ENCODE measurements around the gene IMPA2. TPM values are rescaled to one million over a fixed set of nuclear protein-coding genes. Genes with fewer than 3 reads are reported as not detected.
"Not testable (repeated sequence)": the region's sequence is repeated elsewhere in the genome, so short reads cannot be mapped to it uniquely, and the experiment has no call there.

IMPA2 gene
- total RNA-seq, 1 donor from 2014 or later, result 10.9 TPM

- no peak for TF ChIP-seq CTCF (IDR thresholded peaks at IDR 0.05)
- Mint-ChIP-seq H3K27me3 (ENCODE audit: low read depth) (peaks cover 2% of the 10 kb centered on the region), H3K9me3 (ENCODE audit: low read depth) (no peaks in the 10 kb centered on the region), H3K27ac (ENCODE audit: unreplicated experiment) (no peak overlapping the region), H3K4me3 (ENCODE audit: unreplicated experiment) (no peak overlapping the region), H3K36me3 (ENCODE audit: low read depth) (no peaks in the 10 kb centered on the region), H3K4me1 (ENCODE audit: low read depth) (no peaks in the 10 kb centered on the region)
- DNase-seq (ENCODE audit: low spot score), result no peak
Measured at GRCh38 chr18:12062974-12063373, 81.7 kb downstream of the IMPA2 start.

- H3K9me3 Mint-ChIP-seq (ENCODE audit: low read depth), result no peaks in the 10 kb centered on the region
- no peak for DNase-seq (ENCODE audit: low spot score)
- no peaks in the 10 kb centered on the region for H3K36me3 Mint-ChIP-seq (ENCODE audit: low read depth)
- no peak for TF ChIP-seq CTCF (IDR thresholded peaks at IDR 0.05)
- no peak overlapping the region for H3K27ac Mint-ChIP-seq (ENCODE audit: unreplicated experiment)
- H3K4me1 Mint-ChIP-seq (ENCODE audit: low read depth), result no peaks in the 10 kb centered on the region
- peaks cover 2% of the 10 kb centered on the region for H3K27me3 Mint-ChIP-seq (ENCODE audit: low read depth)
- no peak overlapping the region for H3K4me3 Mint-ChIP-seq (ENCODE audit: unreplicated experiment)
Measured at GRCh38 chr18:12064086-12064763, 82.9 kb downstream of the IMPA2 start.

GRCh38 chr18:12065397-12065796, 84.1 kb downstream of the IMPA2 start:
- peaks cover 2% of the 10 kb centered on the region for H3K27me3 Mint-ChIP-seq (ENCODE audit: low read depth)
- no peaks in the 10 kb centered on the region for H3K36me3 Mint-ChIP-seq (ENCODE audit: low read depth)
- no peak for TF ChIP-seq CTCF (IDR thresholded peaks at IDR 0.05)
- H3K4me3 Mint-ChIP-seq (ENCODE audit: unreplicated experiment), result no peak overlapping the region
- H3K4me1 Mint-ChIP-seq (ENCODE audit: low read depth), result no peaks in the 10 kb centered on the region
- no peak overlapping the region for H3K27ac Mint-ChIP-seq (ENCODE audit: unreplicated experiment)
- DNase-seq (ENCODE audit: low spot score), result no peak
- no peaks in the 10 kb centered on the region for H3K9me3 Mint-ChIP-seq (ENCODE audit: low read depth)

- H3K9me3 Mint-ChIP-seq (ENCODE audit: low read depth), result no peaks in the 10 kb centered on the region
- no peak for DNase-seq (ENCODE audit: low spot score)
- no peak overlapping the region for H3K4me3 Mint-ChIP-seq (ENCODE audit: unreplicated experiment)
- no peaks in the 10 kb centered on the region for H3K4me1 Mint-ChIP-seq (ENCODE audit: low read depth)
- H3K27ac Mint-ChIP-seq (ENCODE audit: unreplicated experiment), result no peak overlapping the region
- no peak for TF ChIP-seq CTCF (IDR thresholded peaks at IDR 0.05)
- H3K36me3 Mint-ChIP-seq (ENCODE audit: low read depth), result no peaks in the 10 kb centered on the region
- peaks cover 2% of the 10 kb centered on the region for H3K27me3 Mint-ChIP-seq (ENCODE audit: low read depth)
Measured at GRCh38 chr18:12066910-12067511, 85.7 kb downstream of the IMPA2 start.

- Mint-ChIP-seq H3K9me3 (ENCODE audit: low read depth) (no peaks in the 10 kb centered on the region), H3K36me3 (ENCODE audit: low read depth) (no peaks in the 10 kb centered on the region), H3K27ac (ENCODE audit: unreplicated experiment) (no peak overlapping the region), H3K27me3 (ENCODE audit: low read depth) (peaks cover 2% of the 10 kb centered on the region), H3K4me3 (ENCODE audit: unreplicated experiment) (no peak overlapping the region), H3K4me1 (ENCODE audit: low read depth) (no peaks in the 10 kb centered on the region)
- no peak for TF ChIP-seq CTCF (IDR thresholded peaks at IDR 0.05)
- DNase-seq (ENCODE audit: low spot score), result no peak
Measured at GRCh38 chr18:12067671-12068070, 86.4 kb downstream of the IMPA2 start.

GRCh38 chr18:12068316-12068949, 87.1 kb downstream of the IMPA2 start:
- not testable (repeated sequence) for H3K4me3 Mint-ChIP-seq (ENCODE audit: unreplicated experiment); H3K4me1 Mint-ChIP-seq (ENCODE audit: low read depth); H3K36me3 Mint-ChIP-seq (ENCODE audit: low read depth); H3K27me3 Mint-ChIP-seq (ENCODE audit: low read depth); DNase-seq (ENCODE audit: low spot score); H3K9me3 Mint-ChIP-seq (ENCODE audit: low read depth); H3K27ac Mint-ChIP-seq (ENCODE audit: unreplicated experiment)

Data from chondrocyte (in vitro differentiated cells).